Stimulated activated CD4-positive, alpha-beta T cell treated with anti-CD3 and anti-CD28 coated beads, Interleukin-1b, Interleukin-23, amount 100 ng/mL, for 48 hours (primary cell): ENCODE data around the gene MAPK8.

Experiments used
- DNase-seq: peaks from one replicate; pipeline ENCODE4 v3.0.0-alpha.2; 2020

MAPK8 gene

DNA sequence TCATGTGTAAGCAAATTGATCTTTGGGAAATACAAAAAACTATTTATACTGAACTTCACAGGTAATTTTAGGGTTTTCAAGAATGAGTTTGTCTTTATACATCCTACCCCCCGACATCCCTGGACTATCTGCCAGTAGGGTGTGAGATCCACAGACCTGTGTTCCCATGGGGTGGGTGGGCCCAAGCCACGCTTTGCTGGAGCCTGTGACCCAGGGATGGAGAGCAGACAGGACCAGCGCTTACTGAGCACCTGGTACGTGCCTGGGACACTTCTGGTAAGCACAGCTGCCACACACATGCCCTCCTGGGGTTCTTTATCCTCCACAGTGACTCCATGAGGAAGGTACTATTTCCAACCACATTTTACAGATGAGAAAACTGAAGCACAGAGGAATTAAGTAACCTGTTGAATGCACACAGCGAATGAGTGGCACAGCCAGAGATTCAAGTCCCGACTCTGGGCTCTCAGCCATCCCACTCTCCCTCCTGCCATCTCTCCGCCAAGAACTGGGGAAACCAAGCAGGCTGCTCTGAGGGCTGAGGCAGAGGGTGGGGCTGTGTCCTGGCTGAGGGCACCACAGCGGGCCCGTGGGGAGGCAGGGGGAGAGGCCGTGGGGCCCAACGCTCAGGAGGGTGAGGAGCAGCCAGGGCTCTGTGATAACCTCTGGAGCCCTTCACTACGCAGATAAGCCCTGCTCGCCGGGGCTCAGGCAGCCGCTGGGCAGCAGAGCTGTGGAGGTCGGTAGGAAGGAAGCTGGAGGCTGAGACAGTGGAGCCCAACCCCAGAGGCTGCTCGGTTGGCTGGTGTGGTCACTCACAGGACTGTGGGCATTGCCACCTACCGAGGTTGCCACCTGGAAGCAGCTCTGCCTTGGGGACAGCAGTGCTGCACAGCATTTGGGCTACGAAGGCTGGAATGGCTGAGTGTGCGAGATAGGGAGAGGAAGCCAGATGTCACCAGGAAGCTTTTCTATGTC is 174.2 kb downstream of the MAPK8 start:
- DNase-seq: no peak

- no peak for DNase-seq
Measured at GRCh38 chr10:48481385-48481784, 174.9 kb downstream of the MAPK8 start.

DNA sequence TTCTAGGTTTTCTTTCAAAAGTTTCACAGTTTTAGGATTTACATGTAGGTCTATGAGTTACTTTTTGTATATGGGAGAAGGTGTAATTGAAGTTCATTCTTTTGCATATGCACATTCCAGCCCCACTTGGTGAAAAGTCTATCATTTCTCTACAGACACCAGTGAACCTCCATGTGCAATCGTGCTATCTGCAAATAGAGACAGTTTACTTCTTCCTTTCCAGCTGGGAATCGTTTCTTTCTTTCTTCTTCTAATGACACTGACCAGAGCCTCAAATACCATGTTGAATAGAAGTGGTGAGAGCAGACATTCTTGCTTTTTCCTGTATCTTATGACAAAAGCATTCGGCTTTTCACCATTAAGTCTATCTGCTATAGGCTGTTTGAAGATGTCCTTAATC is 175.7 kb downstream of the MAPK8 start:
- DNase-seq: no peak

DNA sequence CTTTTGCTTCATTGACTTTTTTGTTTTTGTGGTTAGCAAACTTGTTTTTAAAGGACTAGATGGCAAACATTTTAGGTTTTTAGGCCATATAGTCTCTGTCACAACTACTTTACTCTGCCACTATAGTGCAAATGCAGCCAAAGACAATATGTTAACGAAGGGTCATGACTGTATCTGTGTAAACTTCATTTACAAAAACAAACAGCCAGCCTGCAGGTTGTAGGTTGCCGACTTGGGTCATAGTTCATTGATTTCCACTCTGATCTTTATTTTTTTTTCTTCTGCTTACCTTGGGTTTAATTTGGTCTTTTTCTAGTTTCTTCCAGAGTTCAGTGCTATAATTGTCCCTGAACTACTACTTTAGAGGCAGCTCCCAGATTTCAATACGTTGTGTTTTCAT is 178.4 kb downstream of the MAPK8 start:
- DNase-seq: no peak

DNA sequence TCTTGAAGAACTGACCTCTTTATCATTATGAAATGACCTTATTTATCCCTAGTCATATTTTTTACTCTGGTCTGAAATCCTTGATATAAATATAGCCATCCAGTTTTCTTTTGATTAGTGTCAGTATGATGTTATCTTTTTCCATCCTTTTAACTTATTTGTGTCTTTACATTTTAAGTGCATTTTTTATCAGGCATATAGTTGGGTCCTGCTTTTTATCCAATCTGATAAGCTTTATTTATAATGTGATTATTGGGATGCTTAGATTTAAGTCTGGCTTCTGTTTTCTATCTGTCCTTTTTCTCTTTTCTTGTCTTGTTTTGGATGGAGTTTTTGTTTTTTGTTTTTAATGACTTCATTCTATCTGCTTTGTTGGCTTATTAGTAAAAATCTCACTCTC is 179.2 kb downstream of the MAPK8 start:
- no peak for DNase-seq

GRCh38 chr10:48487244-48487643 is 180.8 kb downstream of the MAPK8 start:
- DNase-seq: no peak
